H1 (cell line): ENCODE measurements around the gene NOTCH4. TPM values are rescaled to one million over a fixed set of nuclear protein-coding genes. Genes with fewer than 3 reads are reported as not detected.

Source experiments
- ASH2L ChIP-seq: fragments of 200-600, 300-600 bp; sonication (generic); IDR thresholded peaks from one replicate; pipeline ENCODE4 v1.7.1; 2017; ENCODE audit warnings: low read length
- BCL11A ChIP-seq, 2 experiments: IDR thresholded peaks; one replicate each; pipeline ENCODE4 v1.6.1; 2011; ENCODE audit warnings: low read depth in 2 of 2, low read length in 2 of 2, mild to moderate bottlenecking in 2 of 2
- SIX5 ChIP-seq: IDR thresholded peaks from 2 replicates; pipeline ENCODE4 v1.6.1; 2011; ENCODE audit warnings: mild to moderate bottlenecking, low read depth, low read length
- SUZ12 ChIP-seq: fragments of 200-600 bp; sonication (generic); IDR thresholded peaks from 2 replicates; pipeline ENCODE4 v1.6.1; 2012; ENCODE audit warnings: mild to moderate bottlenecking, inconsistent platforms, low read length, moderate library complexity, mixed read lengths
- polyA plus RNA-seq, 7 experiments: library from polyadenylated mRNA; depleted of rRNA in 3 of 7; stranded (reverse) in 5 of 7; unstranded in 2 of 7; fragments of >200 nt in 5 of 7; fragments of 200-250 nt in 2 of 7; gene quantifications; 1 replicate in 5 of 7; 2 replicates in 1 of 7; 4 replicates in 1 of 7; pipeline versions ENCODE4 v1.2.1 to v1.2.3, GENCODE V29; 2011 to 2013; ENCODE audit warnings: missing spikeins in 2 of 7, mixed read lengths in 2 of 7
- total RNA-seq: library from RNA; stranded (reverse); fragmentation: NEBNext Ultra II Directional; extraction: Animal tissue kit (Norgen Biotek cat#: 25700); gene quantifications from 2 replicates; pipeline ENCODE4 v1.2.1, GENCODE V29; 2021
- TF ChIP-seq, protein P1 (sequence below): IDR thresholded peaks from 2 replicates; pipeline ENCODE4 v1.6.1; 2012; ENCODE audit warnings: low read length, inconsistent platforms

The NOTCH4 gene
- total and polyA plus RNA-seq, 2 of the 8 experiments (the other 6 are each of a cell fraction or from before 2014, with no cell fraction given): 1.9 to 2.8 TPM

DNA sequence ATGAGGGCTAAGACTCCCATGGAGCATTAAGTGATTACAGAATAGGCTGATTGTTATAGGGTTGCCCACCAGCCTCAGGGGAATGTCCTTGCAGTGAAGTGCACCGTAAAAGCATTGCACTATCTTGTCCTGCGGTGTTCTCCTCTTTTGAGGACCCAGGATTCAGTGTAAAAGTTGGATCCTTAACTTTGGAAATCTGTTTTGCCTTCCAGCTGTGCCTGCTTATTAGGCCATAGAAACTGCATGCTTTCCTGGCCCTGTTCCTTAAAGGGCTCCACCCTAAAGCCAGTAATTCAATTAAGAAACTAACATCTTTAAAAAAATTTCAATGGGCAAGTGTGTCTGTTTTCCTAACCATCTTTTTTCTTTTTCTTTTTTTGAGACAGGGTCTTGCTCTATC lies 25.4 kb upstream of the NOTCH4 start (continued):
- TF ChIP-seq BCL11A (IDR thresholded peaks at IDR 0.05; ENCODE audit: low read depth in 2 of 2, low read length in 2 of 2) (no peak), SIX5 (no peak), ASH2L (no peak), SUZ12 (no peak)
- TF ChIP-seq, protein P1, sequence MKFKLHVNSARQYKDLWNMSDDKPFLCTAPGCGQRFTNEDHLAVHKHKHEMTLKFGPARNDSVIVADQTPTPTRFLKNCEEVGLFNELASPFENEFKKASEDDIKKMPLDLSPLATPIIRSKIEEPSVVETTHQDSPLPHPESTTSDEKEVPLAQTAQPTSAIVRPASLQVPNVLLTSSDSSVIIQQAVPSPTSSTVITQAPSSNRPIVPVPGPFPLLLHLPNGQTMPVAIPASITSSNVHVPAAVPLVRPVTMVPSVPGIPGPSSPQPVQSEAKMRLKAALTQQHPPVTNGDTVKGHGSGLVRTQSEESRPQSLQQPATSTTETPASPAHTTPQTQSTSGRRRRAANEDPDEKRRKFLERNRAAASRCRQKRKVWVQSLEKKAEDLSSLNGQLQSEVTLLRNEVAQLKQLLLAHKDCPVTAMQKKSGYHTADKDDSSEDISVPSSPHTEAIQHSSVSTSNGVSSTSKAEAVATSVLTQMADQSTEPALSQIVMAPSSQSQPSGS: no peak
